ENCODE measurements around the gene VGLL4. TPM values are rescaled to one million over a fixed set of nuclear protein-coding genes. Genes with fewer than 3 reads are reported as not detected.
A peak's percentile ranks its signal among the peaks of the same experiment; 100 is the strongest.

Gene VGLL4
- polyA plus RNA-seq, 2 of the 4 experiments (the other 2 are of a cell fraction), result 24.7 to 28.1 TPM

- ChIA-PET CTCF (interaction anchor here (0.6 to 4.8 kb wide), 5 partner anchors 10 to 766 kb away, joined by 3 to 26 read pairs (median 4); no protein-coding TSS in a partner anchor), POLR2A (no interaction called here)
- Histone ChIP-seq H3K27ac (peak overlapping the region; percentile 84 to 88), H3K4me1 (peaks cover 24% of the 10 kb centered on the region; the same call in 2 of the 3 replicates), H3K4me3 (peak overlapping the region; percentile 61), H3K9me3 (no peaks in the 10 kb centered on the region), H3K4me2 (peak overlapping the region; percentile 91)
- DNase-seq (ENCODE audit: low read depth in 1 of 2, low spot score in 1 of 2) (peak in 1 of 2 experiments; percentile 18), ATAC-seq (no peak), FAIRE-seq (no peak)
- no peak for TF ChIP-seq CBX2 (IDR thresholded peaks at IDR 0.05; ENCODE audit: borderline replicate concordance, low read depth)
- no peak for TF ChIP-seq CBX8 (IDR thresholded peaks at IDR 0.05)
- no peak for TF ChIP-seq ESRRA (IDR thresholded peaks at IDR 0.05; ENCODE audit: borderline replicate concordance, low read length)
- TF ChIP-seq CHD4 (IDR thresholded peaks at IDR 0.05; ENCODE audit: borderline replicate concordance), result no peak
- 10% methylated on average over 2 of the region's 2 CpGs for WGBS (ENCODE audit: missing lambda C conversion rate)
Measured at GRCh38 chr3:11641316-11641682, 2.4 kb downstream of the VGLL4 start.

GRCh38 chr3:11640009-11640673 is 3.6 kb downstream of the VGLL4 start:
- ChIA-PET CTCF (interaction anchor here (0.7 to 4.8 kb wide), 5 partner anchors 11 to 1299 kb away, joined by 3 to 26 read pairs (median 4); no protein-coding TSS in a partner anchor), POLR2A (no interaction called here)
- FAIRE-seq (no peak), ATAC-seq (no peak), DNase-seq (ENCODE audit: low read depth in 1 of 2, low spot score in 1 of 2) (no peak)
- WGBS (ENCODE audit: missing lambda C conversion rate), result 95% methylated on average over 9 of the region's 9 CpGs
- H3K4me2 ChIP-seq, result peak overlapping the region; percentile 91; the same call in 1 of the 3 replicates
- no peaks in the 10 kb centered on the region for H3K9me3 ChIP-seq
- no peak overlapping the region for H3K4me3 ChIP-seq
- peaks cover 29% of the 10 kb centered on the region; the same call in 2 of the 3 replicates for H3K4me1 ChIP-seq
- no peak overlapping the region for H3K27ac ChIP-seq
- no peak for TF ChIP-seq NFE2L2 (conservative IDR thresholded peaks at IDR 0.05; ENCODE audit: low read length)
- TF ChIP-seq MAFK (IDR thresholded peaks at IDR 0.05; ENCODE audit: partially characterized antibody), result peak; percentile 10

- Histone ChIP-seq H3K4me3 (no peak overlapping the region), H3K9me3 (no peaks in the 10 kb centered on the region), H3K27ac (no peak overlapping the region), H3K4me2 (no peak overlapping the region), H3K4me1 (peaks cover 24% of the 10 kb centered on the region; the same call in 2 of the 3 replicates)
- FAIRE-seq (no peak), ATAC-seq (no peak), DNase-seq (ENCODE audit: low read depth in 1 of 2, low spot score in 1 of 2) (no peak)
- ChIA-PET POLR2A (no interaction called here), CTCF (interaction anchor here (1.0 to 4.8 kb wide), 8 partner anchors 10 to 260 kb away, joined by 3 to 26 read pairs (median 4); no protein-coding TSS in a partner anchor)
- no peak for TF ChIP-seq NPAS2 (CRISPR knock-in tag; IDR thresholded peaks at IDR 0.05; ENCODE audit: borderline replicate concordance)
- TF ChIP-seq MYC (IDR thresholded peaks at IDR 0.05; ENCODE audit: borderline replicate concordance, low read length), result no peak
- TF ChIP-seq EP300 (IDR thresholded peaks at IDR 0.05), result no peak
- TF ChIP-seq RAD21 (conservative IDR thresholded peaks at IDR 0.05 in 1 of 2, IDR thresholded peaks at IDR 0.05 in 1 of 2), result no peak
- TF ChIP-seq CBX2 (IDR thresholded peaks at IDR 0.05; ENCODE audit: borderline replicate concordance, low read depth), result no peak
- no peak for TF ChIP-seq ZFP36 (IDR thresholded peaks at IDR 0.05; ENCODE audit: borderline replicate concordance, partially characterized antibody)
- no peak for TF ChIP-seq PHF8 (IDR thresholded peaks at IDR 0.05; ENCODE audit: borderline replicate concordance, low read depth)
- no peak for TF ChIP-seq EHMT2 (IDR thresholded peaks at IDR 0.05; ENCODE audit: low read depth)
- no peak for TF ChIP-seq HES2 (IDR thresholded peaks at IDR 0.05)
- TF ChIP-seq FOXS1 (CRISPR knock-in tag; IDR thresholded peaks at IDR 0.05), result no peak
- no peak for TF ChIP-seq HDAC2 (IDR thresholded peaks at IDR 0.05)
- TF ChIP-seq CBX8 (IDR thresholded peaks at IDR 0.05), result no peak
- no peak for TF ChIP-seq HOXA7 (CRISPR knock-in tag; IDR thresholded peaks at IDR 0.05)
- TF ChIP-seq ZNF302 (CRISPR knock-in tag; IDR thresholded peaks at IDR 0.05), result no peak
- no peak for TF ChIP-seq ATOH8 (CRISPR knock-in tag; IDR thresholded peaks at IDR 0.05; ENCODE audit: low read depth)
- WGBS (ENCODE audit: missing lambda C conversion rate), result 93% methylated on average over 14 of the region's 17 CpGs
Measured at GRCh38 chr3:11638495-11639358, 5.0 kb downstream of the VGLL4 start.

Measured in A549 (cell line).